Pulmonary artery endothelial cell (primary cell): Measurements from ENCODE around the gene CEP55. TPM values are rescaled to one million over a fixed set of nuclear protein-coding genes. Genes with fewer than 3 reads are reported as not detected.
"Not testable (repeated sequence)": the region's sequence is repeated elsewhere in the genome, so short reads cannot be mapped to it uniquely, and the experiment has no call there.

Source experiments
- DNase-seq: peaks from one replicate; pipeline ENCODE4 v3.0.0-alpha.2; 2011; ENCODE audit warnings: low read depth, low spot score
- total RNA-seq: library from RNA; depleted of rRNA; stranded (reverse); fragments of >200 nt; gene quantifications from 2 replicates; pipeline ENCODE4 v1.2.3, GENCODE V29; 2014

CEP55 gene
- total RNA-seq, 1 donor from 2014 or later = 43.5 TPM

GRCh38 chr10:93509816-93510215 lies 13.4 kb downstream of the CEP55 start:
- DNase-seq = no peak

DNA sequence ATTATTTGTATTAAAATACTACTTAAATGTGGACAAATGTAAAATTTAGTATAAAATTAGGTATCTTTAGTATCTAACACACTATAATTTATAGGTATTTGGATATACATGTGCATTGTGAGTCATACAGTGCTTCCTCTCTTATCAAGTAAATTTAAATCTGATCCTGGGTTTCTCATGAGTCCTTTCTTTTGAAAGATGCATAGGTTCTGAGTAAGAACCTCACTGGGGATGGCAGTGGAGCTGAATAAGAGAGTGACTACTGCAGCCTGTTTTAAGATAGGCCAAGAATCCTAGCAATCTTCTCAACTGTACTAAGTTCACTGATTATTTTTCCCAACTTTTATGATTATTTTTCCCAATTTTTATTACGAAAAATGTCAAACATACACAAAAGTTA lies 16.2 kb downstream of the CEP55 start:
- no peak for DNase-seq

- no peak for DNase-seq
Measured at GRCh38 chr10:93513091-93513490, 16.7 kb downstream of the CEP55 start.

- DNase-seq = no peak
Measured at GRCh38 chr10:93514521-93514920, 18.1 kb downstream of the CEP55 start.

DNA sequence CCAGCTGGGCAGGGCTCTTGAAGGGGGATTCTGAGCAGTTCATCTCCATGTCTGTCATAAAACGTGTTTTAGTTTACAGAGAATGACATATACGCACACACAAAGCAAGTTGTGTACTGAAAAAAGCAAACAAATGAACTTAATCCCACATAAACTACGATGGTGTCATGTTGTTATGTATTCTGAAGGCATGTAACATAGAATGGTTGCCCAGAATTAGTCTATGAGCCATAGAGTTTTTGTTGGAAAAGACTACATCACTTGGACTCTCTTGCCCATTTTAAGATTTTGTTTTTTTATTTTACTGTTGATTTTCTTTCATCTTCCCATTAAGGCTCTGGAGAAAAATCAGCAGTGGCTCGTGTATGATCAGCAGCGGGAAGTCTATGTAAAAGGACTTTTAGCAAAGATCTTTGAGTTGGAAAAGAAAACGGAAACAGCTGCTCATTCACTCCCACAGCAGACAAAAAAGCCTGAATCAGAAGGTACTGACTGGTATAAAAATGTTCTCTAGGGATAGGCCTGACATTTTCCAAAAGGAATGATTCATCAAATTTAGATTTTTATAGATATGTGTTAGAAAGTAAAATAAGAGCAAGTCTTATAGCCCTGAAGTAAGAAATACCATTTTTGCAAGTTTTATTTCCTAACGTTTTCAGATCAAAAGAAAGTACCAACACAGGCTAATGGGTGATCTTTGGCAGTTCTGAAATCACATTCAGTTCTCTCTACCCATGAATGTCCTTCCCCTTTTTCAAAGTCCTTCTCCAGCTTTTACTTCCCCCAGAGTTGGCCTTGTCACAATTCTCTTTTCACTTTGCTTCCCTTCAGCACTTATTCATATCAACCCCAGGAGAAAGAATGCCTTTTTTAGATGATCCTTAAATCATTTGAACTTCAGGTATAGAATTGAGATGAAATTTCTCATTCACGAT lies 18.9 kb downstream of the CEP55 start:
- DNase-seq = no peak

- no peak for DNase-seq
Measured at GRCh38 chr10:93516006-93516380, 19.6 kb downstream of the CEP55 start.

DNA sequence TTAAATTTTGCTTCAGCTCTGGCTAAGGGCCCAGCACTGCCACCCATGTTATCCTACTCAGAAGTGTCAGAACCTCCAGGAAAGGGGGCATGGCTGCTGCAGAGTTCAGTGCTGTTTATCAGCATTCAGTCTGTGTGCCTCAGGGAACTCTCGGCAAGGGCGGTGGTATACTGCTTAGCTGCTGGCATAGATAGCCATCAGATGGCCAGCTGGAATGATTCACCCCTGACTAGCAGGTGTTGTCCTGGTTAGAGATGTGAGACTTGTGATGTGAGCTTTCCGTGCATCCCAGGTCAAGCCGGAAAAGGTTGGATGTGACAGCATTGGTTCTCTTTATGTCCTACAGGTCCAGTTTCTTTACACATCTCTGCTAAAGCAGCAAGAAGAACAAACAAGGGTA lies 22.1 kb downstream of the CEP55 start:
- no peak for DNase-seq

GRCh38 chr10:93535293-93535692 lies 38.9 kb downstream of the CEP55 start:
- DNase-seq = no peak

DNA sequence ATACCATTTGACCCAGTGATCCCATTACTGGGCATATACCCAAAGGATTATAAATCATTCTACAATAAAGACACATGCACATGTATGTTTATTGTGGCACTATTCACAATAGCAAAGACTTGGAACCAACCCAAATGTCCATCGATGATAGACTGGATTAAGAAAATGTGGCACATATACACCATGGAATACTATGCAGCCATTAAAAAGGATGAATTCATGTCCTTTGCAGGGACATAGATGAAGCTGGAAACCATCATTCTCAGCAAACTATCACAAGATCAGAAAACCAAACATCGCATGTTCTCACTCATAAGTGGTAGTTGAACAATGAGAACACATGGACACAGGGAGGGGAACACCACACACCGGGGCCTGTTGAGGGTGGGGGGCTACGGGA lies 44.5 kb downstream of the CEP55 start:
- not testable (repeated sequence) for DNase-seq

- DNase-seq = no peak
Measured at GRCh38 chr10:93541402-93542357, 45.3 kb downstream of the CEP55 start.

DNA sequence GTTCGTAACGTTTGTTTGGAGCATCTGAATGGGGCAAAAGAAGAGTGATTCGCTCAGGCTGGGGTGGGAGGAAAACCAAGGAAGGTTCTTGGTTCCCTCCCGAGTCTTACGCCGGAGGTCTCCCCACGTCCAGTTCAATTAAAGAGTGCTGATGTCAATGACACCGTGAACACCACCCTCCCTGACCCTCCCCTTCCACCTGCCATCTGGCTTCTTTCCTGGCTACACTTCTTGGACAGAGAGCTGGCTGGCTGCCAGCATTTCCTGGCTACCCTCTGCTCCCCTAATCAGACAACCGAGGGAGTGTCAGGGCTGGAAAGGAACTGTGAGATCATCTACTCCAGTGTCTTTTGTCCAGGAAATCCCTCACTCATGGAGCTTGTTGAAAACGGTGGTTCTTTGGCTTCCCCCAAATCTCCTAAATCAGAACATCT lies 46.0 kb downstream of the CEP55 start:
- no peak for DNase-seq

DNA sequence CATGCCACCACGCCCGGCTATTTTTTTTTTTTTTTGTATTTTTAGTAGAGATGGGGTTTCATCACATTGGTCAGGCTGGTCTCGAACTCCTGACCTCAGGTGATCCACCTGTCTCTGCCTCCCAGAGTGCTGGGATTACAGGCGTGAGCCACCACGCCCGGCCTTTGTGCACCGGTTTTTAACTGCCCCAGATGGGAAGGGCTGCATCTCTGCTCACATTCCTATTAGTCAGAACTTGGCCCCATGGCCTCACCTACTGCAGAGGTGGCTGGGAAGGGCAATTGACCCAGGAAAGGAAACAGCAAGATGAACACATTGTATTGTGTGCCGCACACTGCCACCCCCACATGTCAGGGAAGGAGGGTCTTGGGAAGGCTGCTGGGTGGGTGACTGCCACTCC lies 50.6 kb downstream of the CEP55 start:
- DNase-seq = not testable (repeated sequence)

GRCh38 chr10:93547522-93547921 lies 51.1 kb downstream of the CEP55 start:
- DNase-seq = no peak

GRCh38 chr10:93548376-93549071 lies 52.1 kb downstream of the CEP55 start:
- DNase-seq = no peak

GRCh38 chr10:93550606-93551005 lies 54.2 kb downstream of the CEP55 start:
- DNase-seq = no peak

- DNase-seq = no peak
Measured at GRCh38 chr10:93552780-93553179, 56.4 kb downstream of the CEP55 start.

DNA sequence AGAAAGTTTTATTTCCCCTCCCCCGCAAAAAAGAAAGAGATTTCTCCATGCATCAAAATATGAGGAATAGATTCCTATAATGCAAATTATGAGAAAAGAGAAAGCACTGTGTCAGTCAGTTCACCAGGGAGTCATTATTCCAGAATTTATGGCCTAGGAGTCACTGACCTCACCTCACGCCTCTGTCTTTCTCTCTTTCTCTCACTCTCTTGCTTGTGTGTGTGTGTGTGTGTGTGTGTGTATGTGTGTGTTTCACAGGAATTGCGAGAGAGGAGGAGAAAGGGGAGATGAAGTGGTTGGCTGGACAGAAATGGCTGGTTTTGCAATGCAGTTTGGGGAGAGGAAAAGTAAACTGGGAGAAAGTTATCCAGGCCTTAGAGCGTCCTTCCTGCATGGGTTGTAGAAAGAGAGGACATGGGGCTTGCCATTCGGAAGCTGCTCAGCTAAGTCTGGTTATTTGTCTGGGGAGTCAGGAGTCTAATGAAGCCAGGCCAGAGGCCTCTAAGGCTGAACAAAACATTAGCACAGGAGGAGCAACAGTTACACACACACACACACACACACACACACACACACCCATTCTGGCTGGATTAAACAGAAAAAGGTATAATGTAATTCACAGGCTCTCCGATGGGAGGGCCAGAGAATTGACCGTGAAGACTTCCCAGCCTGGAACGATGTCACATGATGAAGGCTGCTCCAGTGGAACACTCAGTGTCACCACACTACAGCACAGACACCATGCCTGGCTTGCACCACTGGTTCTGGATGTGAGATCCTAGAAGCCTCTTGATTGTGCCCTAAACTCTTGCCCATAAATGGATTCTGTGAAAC lies 57.3 kb downstream of the CEP55 start:
- no peak for DNase-seq

- no peak for DNase-seq
Measured at GRCh38 chr10:93554316-93554663, 57.9 kb downstream of the CEP55 start.

DNA sequence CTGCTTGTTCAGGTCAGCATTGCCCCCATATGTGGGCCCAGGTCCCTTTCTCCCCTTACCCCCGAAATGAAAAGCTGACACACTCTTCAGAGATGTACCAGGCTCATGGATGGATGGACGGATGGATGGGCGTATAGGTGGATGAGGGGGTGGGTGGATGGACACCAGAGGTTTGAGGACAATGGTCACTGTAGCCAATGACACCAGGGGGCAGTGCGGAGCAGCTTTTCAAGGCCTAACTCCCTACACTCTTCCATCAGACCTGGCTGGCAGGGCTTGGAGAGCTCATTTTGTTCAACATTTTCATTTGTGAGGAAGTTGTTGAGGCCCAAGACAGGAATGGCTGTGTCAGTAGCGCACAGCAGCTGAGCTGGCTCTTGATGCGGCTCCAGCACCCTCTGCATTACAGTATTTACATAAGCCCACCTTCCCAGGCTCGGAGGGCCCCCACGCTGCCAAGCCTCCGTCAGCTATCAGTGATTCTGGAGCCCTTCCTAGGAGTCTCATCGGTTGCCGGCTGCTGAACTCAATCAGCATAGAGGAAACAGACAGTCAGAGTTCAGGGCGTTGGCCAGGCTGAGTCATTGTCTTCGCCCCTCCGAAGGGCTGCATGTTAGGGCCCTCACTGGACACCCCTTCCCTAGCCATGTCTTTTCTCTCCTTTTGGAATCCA lies 58.5 kb downstream of the CEP55 start:
- peak; percentile 33 for DNase-seq

DNA sequence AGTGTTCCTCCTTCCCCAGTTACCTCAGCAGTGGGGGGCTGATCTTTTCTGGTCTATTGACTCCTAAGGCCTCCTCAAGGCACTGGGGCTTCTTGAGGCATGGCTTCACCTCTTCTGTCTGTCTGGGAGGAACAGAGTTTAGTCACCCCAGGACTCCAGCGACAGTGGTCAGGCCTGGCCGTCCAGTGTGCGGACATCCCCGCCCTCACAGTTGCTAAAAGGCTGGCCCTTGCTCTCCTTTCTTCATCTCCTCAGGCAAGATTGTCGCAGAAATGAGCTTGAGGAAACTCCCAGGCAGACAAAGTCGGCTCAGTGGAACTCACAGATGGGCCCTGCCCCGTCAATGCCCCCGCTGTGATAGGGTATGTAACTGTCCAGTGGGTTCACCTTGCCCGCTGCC lies 63.1 kb downstream of the CEP55 start:
- no peak for DNase-seq
